GM19043 (cell line): Measurements from ENCODE around the gene GPR137B.
"Not testable (repeated sequence)": the region's sequence is repeated elsewhere in the genome, so short reads cannot be mapped to it uniquely, and the experiment has no call there.

Source experiments
- ATAC-seq: cut with Tn5 transposase; IDR thresholded peaks from one replicate; pipeline ENCODE4 v1.9.1; 2021; ENCODE audit warnings: low read depth; ENCODE audit not compliant: unreplicated experiment

GPR137B gene

GRCh38 chr1:236158072-236158471, 15.7 kb downstream of the GPR137B start:
- not testable (repeated sequence) for ATAC-seq

- no peak for ATAC-seq
These were observed 16.4 kb downstream of the GPR137B start for GRCh38 chr1:236158719-236159118.

GRCh38 chr1:236159704-236160539, 17.6 kb downstream of the GPR137B start:
- ATAC-seq = peak; percentile 32

GRCh38 chr1:236160540-236161127, 18.3 kb downstream of the GPR137B start:
- no peak for ATAC-seq

- no peak for ATAC-seq
These were observed 18.9 kb downstream of the GPR137B start for GRCh38 chr1:236161230-236161629.

GRCh38 chr1:236161755-236162154, 19.4 kb downstream of the GPR137B start:
- ATAC-seq = not testable (repeated sequence)

- no peak for ATAC-seq
These were observed 21.3 kb downstream of the GPR137B start for GRCh38 chr1:236163463-236164153.

- ATAC-seq = no peak
These were observed 21.9 kb downstream of the GPR137B start for GRCh38 chr1:236164273-236164672.

GRCh38 chr1:236165238-236165981, 23.1 kb downstream of the GPR137B start:
- ATAC-seq = no peak

GRCh38 chr1:236166041-236166440, 23.7 kb downstream of the GPR137B start:
- ATAC-seq = no peak

GRCh38 chr1:236167154-236167553, 24.8 kb downstream of the GPR137B start:
- no peak for ATAC-seq

GRCh38 chr1:236167578-236167977, 25.2 kb downstream of the GPR137B start:
- ATAC-seq = no peak

GRCh38 chr1:236168716-236169429, 26.5 kb downstream of the GPR137B start:
- ATAC-seq = no peak

- no peak for ATAC-seq
These were observed 29.8 kb downstream of the GPR137B start for GRCh38 chr1:236172041-236172579.

- no peak for ATAC-seq
These were observed 30.9 kb downstream of the GPR137B start for GRCh38 chr1:236173174-236173767.

GRCh38 chr1:236175642-236176336, 33.5 kb downstream of the GPR137B start:
- peak; percentile 75 for ATAC-seq

- no peak for ATAC-seq
These were observed 34.3 kb downstream of the GPR137B start for GRCh38 chr1:236176337-236177336.

GRCh38 chr1:236179634-236180033, 37.3 kb downstream of the GPR137B start:
- no peak for ATAC-seq
